ENCODE data around the gene PRR23A. TPM values are rescaled to one million over a fixed set of nuclear protein-coding genes. Genes with fewer than 3 reads are reported as not detected.

Gene PRR23A
- total RNA-seq, 1 experiment from 2014 or later: not detected

- H3K79me2 ChIP-seq (ENCODE audit: low read length): no peaks in the 10 kb centered on the region
- H3K9me3 ChIP-seq (ENCODE audit: low read length): no peaks in the 10 kb centered on the region
- no peak overlapping the region for H2AFZ ChIP-seq (ENCODE audit: low read length)
- no peak overlapping the region for H3K27ac ChIP-seq (ENCODE audit: low read length)
- H3K4me3 ChIP-seq (ENCODE audit: low read length): no peak overlapping the region
- H3K27me3 ChIP-seq (ENCODE audit: low read length): no peaks in the 10 kb centered on the region
- H3K9ac ChIP-seq (ENCODE audit: low read length): no peak overlapping the region
- DNase-seq: no peak
- H3K9me2 ChIP-seq (replicated peaks; ENCODE audit: insufficient read depth, low read length): no peaks in the 10 kb centered on the region
- H3K4me1 ChIP-seq (ENCODE audit: low read length): no peaks in the 10 kb centered on the region
- no peak overlapping the region for H3K4me2 ChIP-seq (ENCODE audit: low read depth, low read length, poor library complexity, severe bottlenecking)
- H4K20me1 ChIP-seq (ENCODE audit: insufficient read depth, low read depth, low read length): no peaks in the 10 kb centered on the region
- no peaks in the 10 kb centered on the region for H3K36me3 ChIP-seq (ENCODE audit: insufficient read depth, low read length)
Measured at GRCh38 chr3:139024968-139025367, 18.9 kb upstream of the PRR23A start.

- no peaks in the 10 kb centered on the region for H3K79me2 ChIP-seq (ENCODE audit: low read length)
- H3K9me3 ChIP-seq (ENCODE audit: low read length): no peaks in the 10 kb centered on the region
- no peaks in the 10 kb centered on the region for H3K27me3 ChIP-seq (ENCODE audit: low read length)
- peak; percentile 44 for DNase-seq
- H3K9ac ChIP-seq (ENCODE audit: low read length): no peak within 1 kb of the TSS
- no peak within 1 kb of the TSS for H3K27ac ChIP-seq (ENCODE audit: low read length)
- H4K20me1 ChIP-seq (ENCODE audit: insufficient read depth, low read depth, low read length): no peaks in the 10 kb centered on the region
- H3K36me3 ChIP-seq (ENCODE audit: insufficient read depth, low read length): no peaks in the 10 kb centered on the region
- no peak within 1 kb of the TSS for H3K4me2 ChIP-seq (ENCODE audit: low read depth, low read length, poor library complexity, severe bottlenecking)
- H3K4me3 ChIP-seq (ENCODE audit: low read length): no peak within 1 kb of the TSS
- no peaks in the 10 kb centered on the region for H3K4me1 ChIP-seq (ENCODE audit: low read length)
- no peak within 1 kb of the TSS for H2AFZ ChIP-seq (ENCODE audit: low read length)
- H3K9me2 ChIP-seq (replicated peaks; ENCODE audit: insufficient read depth, low read length): no peaks in the 10 kb centered on the region
Measured at GRCh38 chr3:139020868-139021234, 14.8 kb upstream of the PRR23A start, which contains the start of gene PRR23B. Gene PRR23B, minus strand, starts transcription at chr3:139020926. Its CDS starts 265 bp downstream, at chr3:139020661.

GRCh38 chr3:139020036-139020867 lies 14.2 kb upstream of the PRR23A start:
- Histone ChIP-seq H3K9ac (ENCODE audit: low read length) (no peak overlapping the region), H2AFZ (ENCODE audit: low read length) (no peak overlapping the region), H3K4me2 (ENCODE audit: low read depth, low read length, poor library complexity, severe bottlenecking) (no peak overlapping the region), H3K9me3 (ENCODE audit: low read length) (no peaks in the 10 kb centered on the region), H4K20me1 (ENCODE audit: insufficient read depth, low read depth, low read length) (no peaks in the 10 kb centered on the region), H3K27me3 (ENCODE audit: low read length) (no peaks in the 10 kb centered on the region), H3K9me2 (replicated peaks; ENCODE audit: insufficient read depth, low read length) (no peaks in the 10 kb centered on the region), H3K4me3 (ENCODE audit: low read length) (no peak overlapping the region), H3K79me2 (ENCODE audit: low read length) (no peaks in the 10 kb centered on the region), H3K4me1 (ENCODE audit: low read length) (no peaks in the 10 kb centered on the region), H3K27ac (ENCODE audit: low read length) (no peak overlapping the region), H3K36me3 (ENCODE audit: insufficient read depth, low read length) (no peaks in the 10 kb centered on the region)
- DNase-seq: no peak

- Histone ChIP-seq H3K4me3 (ENCODE audit: low read length) (no peak overlapping the region), H3K27ac (ENCODE audit: low read length) (no peak overlapping the region), H3K9me2 (replicated peaks; ENCODE audit: insufficient read depth, low read length) (no peaks in the 10 kb centered on the region), H3K4me2 (ENCODE audit: low read depth, low read length, poor library complexity, severe bottlenecking) (no peak overlapping the region), H2AFZ (ENCODE audit: low read length) (no peak overlapping the region), H4K20me1 (ENCODE audit: insufficient read depth, low read depth, low read length) (no peaks in the 10 kb centered on the region), H3K79me2 (ENCODE audit: low read length) (no peaks in the 10 kb centered on the region), H3K4me1 (ENCODE audit: low read length) (no peaks in the 10 kb centered on the region), H3K27me3 (ENCODE audit: low read length) (no peaks in the 10 kb centered on the region), H3K9me3 (ENCODE audit: low read length) (no peaks in the 10 kb centered on the region), H3K9ac (ENCODE audit: low read length) (no peak overlapping the region), H3K36me3 (ENCODE audit: insufficient read depth, low read length) (no peaks in the 10 kb centered on the region)
- DNase-seq: no peak
Measured at GRCh38 chr3:139016430-139017048, 10.5 kb upstream of the PRR23A start.

- Histone ChIP-seq H2AFZ (ENCODE audit: low read length) (no peak overlapping the region), H3K79me2 (ENCODE audit: low read length) (no peaks in the 10 kb centered on the region), H3K4me3 (ENCODE audit: low read length) (no peak overlapping the region), H3K27ac (ENCODE audit: low read length) (no peak overlapping the region), H3K4me2 (ENCODE audit: low read depth, low read length, poor library complexity, severe bottlenecking) (no peak overlapping the region), H3K4me1 (ENCODE audit: low read length) (no peaks in the 10 kb centered on the region), H3K9me2 (replicated peaks; ENCODE audit: insufficient read depth, low read length) (no peaks in the 10 kb centered on the region), H3K27me3 (ENCODE audit: low read length) (no peaks in the 10 kb centered on the region), H3K36me3 (ENCODE audit: insufficient read depth, low read length) (no peaks in the 10 kb centered on the region), H4K20me1 (ENCODE audit: insufficient read depth, low read depth, low read length) (no peaks in the 10 kb centered on the region), H3K9ac (ENCODE audit: low read length) (no peak overlapping the region), H3K9me3 (ENCODE audit: low read length) (no peaks in the 10 kb centered on the region)
- no peak for DNase-seq
Measured at GRCh38 chr3:139005356-139005993, 593 bp downstream of the PRR23A start.

GRCh38 chr3:138995706-138996105 lies 10.4 kb downstream of the PRR23A start:
- Histone ChIP-seq H3K9me3 (ENCODE audit: low read length) (no peaks in the 10 kb centered on the region), H3K9ac (ENCODE audit: low read length) (no peak overlapping the region), H3K27ac (ENCODE audit: low read length) (no peak overlapping the region), H2AFZ (ENCODE audit: low read length) (no peak overlapping the region), H3K36me3 (ENCODE audit: insufficient read depth, low read length) (no peaks in the 10 kb centered on the region), H3K4me1 (ENCODE audit: low read length) (no peaks in the 10 kb centered on the region), H3K9me2 (replicated peaks; ENCODE audit: insufficient read depth, low read length) (no peaks in the 10 kb centered on the region), H3K4me2 (ENCODE audit: low read depth, low read length, poor library complexity, severe bottlenecking) (no peak overlapping the region), H4K20me1 (ENCODE audit: insufficient read depth, low read depth, low read length) (no peaks in the 10 kb centered on the region), H3K27me3 (ENCODE audit: low read length) (no peaks in the 10 kb centered on the region), H3K4me3 (ENCODE audit: low read length) (no peak overlapping the region), H3K79me2 (ENCODE audit: low read length) (no peaks in the 10 kb centered on the region)
- DNase-seq: no peak

- H3K4me3 ChIP-seq (ENCODE audit: low read length): no peak overlapping the region
- no peak overlapping the region for H3K9ac ChIP-seq (ENCODE audit: low read length)
- no peaks in the 10 kb centered on the region for H3K79me2 ChIP-seq (ENCODE audit: low read length)
- no peak overlapping the region for H3K4me2 ChIP-seq (ENCODE audit: low read depth, low read length, poor library complexity, severe bottlenecking)
- no peaks in the 10 kb centered on the region for H4K20me1 ChIP-seq (ENCODE audit: insufficient read depth, low read depth, low read length)
- H3K4me1 ChIP-seq (ENCODE audit: low read length): no peaks in the 10 kb centered on the region
- no peaks in the 10 kb centered on the region for H3K9me3 ChIP-seq (ENCODE audit: low read length)
- DNase-seq: no peak
- H3K27me3 ChIP-seq (ENCODE audit: low read length): no peaks in the 10 kb centered on the region
- no peaks in the 10 kb centered on the region for H3K36me3 ChIP-seq (ENCODE audit: insufficient read depth, low read length)
- H3K27ac ChIP-seq (ENCODE audit: low read length): no peak overlapping the region
- H2AFZ ChIP-seq (ENCODE audit: low read length): no peak overlapping the region
- no peaks in the 10 kb centered on the region for H3K9me2 ChIP-seq (replicated peaks; ENCODE audit: insufficient read depth, low read length)
Measured at GRCh38 chr3:138987181-138987580, 18.9 kb downstream of the PRR23A start.

- Histone ChIP-seq H3K9ac (ENCODE audit: low read length) (no peak overlapping the region), H3K36me3 (ENCODE audit: insufficient read depth, low read length) (no peaks in the 10 kb centered on the region), H3K27me3 (ENCODE audit: low read length) (no peaks in the 10 kb centered on the region)
Measured at GRCh38 chr3:138985932-138986331, 20.1 kb downstream of the PRR23A start.

More at GRCh38 chr3:138985932-138986331, 20.1 kb downstream of the PRR23A start:
- Histone ChIP-seq H3K27ac (ENCODE audit: low read length) (no peak overlapping the region), H2AFZ (ENCODE audit: low read length) (no peak overlapping the region), H3K4me2 (ENCODE audit: low read depth, low read length, poor library complexity, severe bottlenecking) (no peak overlapping the region), H3K4me3 (ENCODE audit: low read length) (no peak overlapping the region), H3K9me3 (ENCODE audit: low read length) (no peaks in the 10 kb centered on the region), H3K9me2 (replicated peaks; ENCODE audit: insufficient read depth, low read length) (no peaks in the 10 kb centered on the region), H3K4me1 (ENCODE audit: low read length) (no peaks in the 10 kb centered on the region), H3K79me2 (ENCODE audit: low read length) (no peaks in the 10 kb centered on the region), H4K20me1 (ENCODE audit: insufficient read depth, low read depth, low read length) (no peaks in the 10 kb centered on the region)
- DNase-seq: no peak

All from Karpas-422 (cell line).